SK-N-SH treated with all-trans-retinoic acid at 6 μM for 48 hours (cell line): Measurements from ENCODE around the gene YJEFN3.

Source experiments
- ATAC-seq: fragments of 200-7000 bp; cut with Tn5 transposase; 3 replicates; pipeline ENCODE4 v1.9.1; 2020; ENCODE audit warnings: mild to moderate bottlenecking, moderate library complexity
- ARNTL ChIP-seq: fragments of 450-650 bp; formaldehyde crosslinking; IDR thresholded peaks from 2 replicates; pipeline ENCODE4 v1.5.0; 2020; ENCODE audit warnings: low read depth, mild to moderate bottlenecking, moderate library complexity, borderline replicate concordance
- CSDC2 ChIP-seq: fragments of 250-450 bp; sonication (Bioruptor Pico); IDR thresholded peaks from 2 replicates; pipeline ENCODE4 v1.5.0; 2020; ENCODE audit warnings: mild to moderate bottlenecking, moderate library complexity
- OSR1 ChIP-seq: fragments of 250-450 bp; sonication (Bioruptor Pico); IDR thresholded peaks from 2 replicates; pipeline ENCODE4 v1.8.0; 2022; ENCODE audit warnings: moderate library complexity, mild to moderate bottlenecking, inconsistent platforms
- PPARA ChIP-seq: fragments of 250-450 bp; sonication (Bioruptor Pico); IDR thresholded peaks from 2 replicates; pipeline ENCODE4 v1.5.0; 2020; ENCODE audit warnings: mild to moderate bottlenecking, borderline replicate concordance
- ZFP3 ChIP-seq: fragments of 250-450 bp; sonication (Bioruptor Pico); IDR thresholded peaks from 2 replicates; pipeline ENCODE4 v1.5.0; 2020; ENCODE audit warnings: mild to moderate bottlenecking, moderate library complexity

Gene YJEFN3

GRCh38 chr19:19584356-19584755 is 55.6 kb downstream of the YJEFN3 start:
- TF ChIP-seq CSDC2 (CRISPR knock-in tag) (no peak), PPARA (no peak), ARNTL (CRISPR knock-in tag) (no peak), OSR1 (no peak), ZFP3 (CRISPR knock-in tag) (no peak)
- no peak for ATAC-seq
